Mesenchymal stem cell (in vitro differentiated cells and primary cell): ENCODE results near the gene JAG1.

ENCODE experiments used
- DNase-seq: peaks from one replicate; pipeline ENCODE4 v3.0.0-alpha.2; 2013
- H2AFZ ChIP-seq: one replicate; pipeline ENCODE4 v1.6.1; 2013; ENCODE audit warnings: low read depth, mild to moderate bottlenecking, control low read depth, inconsistent platforms, low read length, moderate library complexity
- H2AK5ac ChIP-seq: 2 replicates; pipeline ENCODE4 v1.6.1; 2013; ENCODE audit warnings: low read length, moderate library complexity, mild to moderate bottlenecking, inconsistent platforms; ENCODE audit not compliant: severe bottlenecking
- H2BK120ac ChIP-seq: one replicate; pipeline ENCODE4 v1.6.1; 2013; ENCODE audit warnings: low read depth, mild to moderate bottlenecking, inconsistent platforms, low read length, moderate library complexity
- H2BK12ac ChIP-seq, 2 experiments: one replicate each; pipeline ENCODE4 v1.6.1; 2013; ENCODE audit warnings: inconsistent platforms in 2 of 2, low read length in 2 of 2, mild to moderate bottlenecking in 2 of 2, moderate library complexity in 2 of 2, control low read depth in 1 of 2
- H2BK15ac ChIP-seq: one replicate; pipeline ENCODE4 v1.6.1; 2013; ENCODE audit warnings: mild to moderate bottlenecking, low read depth, inconsistent platforms; ENCODE audit not compliant: poor library complexity, severe bottlenecking
- H2BK5ac ChIP-seq: 2 replicates; pipeline ENCODE4 v1.6.1; 2013; ENCODE audit warnings: low read depth, mild to moderate bottlenecking, low read length, control low read depth, inconsistent platforms; ENCODE audit not compliant: poor library complexity, severe bottlenecking
- H3K14ac ChIP-seq, 2 experiments: one replicate each; pipeline ENCODE4 v1.6.1; 2013; ENCODE audit warnings: inconsistent platforms in 2 of 2, low read length in 2 of 2, control low read depth in 1 of 2, mild to moderate bottlenecking in 1 of 2, moderate library complexity in 1 of 2
- H3K18ac ChIP-seq, 2 experiments: one replicate each; pipeline ENCODE4 v1.6.1; 2013; ENCODE audit warnings: inconsistent platforms in 2 of 2, low read length in 2 of 2, control low read depth in 1 of 2, low read depth in 1 of 2, mild to moderate bottlenecking in 1 of 2
- H3K23ac ChIP-seq, 2 experiments: one replicate each; pipeline ENCODE4 v1.6.1; 2013; ENCODE audit warnings: inconsistent platforms in 2 of 2, low read length in 2 of 2, mild to moderate bottlenecking in 2 of 2, moderate library complexity in 2 of 2, control low read depth in 1 of 2
- H3K27ac ChIP-seq: 2 replicates; pipeline ENCODE4 v1.5.1; 2013; ENCODE audit warnings: mild to moderate bottlenecking, moderate library complexity, low read length, control low read depth, inconsistent platforms; ENCODE audit not compliant: poor library complexity, severe bottlenecking
- H3K27me3 ChIP-seq, 2 experiments: 2 replicates each; pipeline versions ENCODE4 v1.6.1 to v1.7.0; 2013; ENCODE audit warnings: low read length in 2 of 2, mild to moderate bottlenecking in 2 of 2, moderate library complexity in 2 of 2, control low read depth in 1 of 2, inconsistent platforms in 1 of 2; ENCODE audit not compliant: control insufficient read depth in 1 of 2, insufficient read depth in 1 of 2
- H3K36me3 ChIP-seq, 2 experiments: 2 replicates each; pipeline versions ENCODE4 v1.6.1 to v1.7.0; 2013; ENCODE audit warnings: low read length in 2 of 2, control low read depth in 1 of 2, inconsistent platforms in 1 of 2, low read depth in 1 of 2, mild to moderate bottlenecking in 1 of 2; ENCODE audit not compliant: insufficient read depth in 2 of 2, control insufficient read depth in 1 of 2
- H3K4ac ChIP-seq, 2 experiments: one replicate each; pipeline ENCODE4 v1.6.1; 2013; ENCODE audit warnings: inconsistent platforms in 2 of 2, low read length in 2 of 2, mild to moderate bottlenecking in 2 of 2, moderate library complexity in 2 of 2, control low read depth in 1 of 2, low read depth in 1 of 2
- H3K4me1 ChIP-seq: 2 replicates; pipeline ENCODE4 v1.6.1; 2013; ENCODE audit warnings: low read depth, low read length, control low read depth; ENCODE audit not compliant: control insufficient read depth, insufficient read depth
- H3K4me2 ChIP-seq: 2 replicates; pipeline ENCODE4 v1.6.1; 2013; ENCODE audit warnings: low read length, mild to moderate bottlenecking, inconsistent platforms; ENCODE audit not compliant: poor library complexity, severe bottlenecking
- H3K4me3 ChIP-seq, 2 experiments: 2 replicates each; pipeline versions ENCODE4 v1.5.1 to v1.7.0; 2013; ENCODE audit warnings: low read length in 2 of 2, mild to moderate bottlenecking in 2 of 2, control low read depth in 1 of 2, low read depth in 1 of 2; ENCODE audit not compliant: insufficient read depth in 1 of 2
- H3K79me1 ChIP-seq: replicated peaks from 2 replicates; pipeline ENCODE4 v1.6.1; 2013; ENCODE audit warnings: mild to moderate bottlenecking, control low read depth, low read length, inconsistent platforms; ENCODE audit not compliant: poor library complexity, severe bottlenecking
- H3K9ac ChIP-seq: 2 replicates; pipeline ENCODE4 v1.7.0; 2013; ENCODE audit warnings: mild to moderate bottlenecking, low read length, moderate library complexity
- H3K9me3 ChIP-seq: 2 replicates; pipeline ENCODE4 v1.7.0; 2013; ENCODE audit warnings: mild to moderate bottlenecking, low read length; ENCODE audit not compliant: control insufficient read depth
- H4K8ac ChIP-seq: one replicate; pipeline ENCODE4 v1.6.1; 2013; ENCODE audit warnings: inconsistent platforms, mild to moderate bottlenecking, low read length, moderate library complexity
- H4K91ac ChIP-seq: one replicate; pipeline ENCODE4 v1.6.1; 2013; ENCODE audit warnings: mild to moderate bottlenecking, low read length, inconsistent platforms
- WGBS: methylation state at CpG from one replicate; pipeline ENCODE4 v1.1.7; 2013; ENCODE audit warnings: mixed read lengths; 5-methylcytosine and 5-hydroxymethylcytosine counted together

JAG1 gene

DNA sequence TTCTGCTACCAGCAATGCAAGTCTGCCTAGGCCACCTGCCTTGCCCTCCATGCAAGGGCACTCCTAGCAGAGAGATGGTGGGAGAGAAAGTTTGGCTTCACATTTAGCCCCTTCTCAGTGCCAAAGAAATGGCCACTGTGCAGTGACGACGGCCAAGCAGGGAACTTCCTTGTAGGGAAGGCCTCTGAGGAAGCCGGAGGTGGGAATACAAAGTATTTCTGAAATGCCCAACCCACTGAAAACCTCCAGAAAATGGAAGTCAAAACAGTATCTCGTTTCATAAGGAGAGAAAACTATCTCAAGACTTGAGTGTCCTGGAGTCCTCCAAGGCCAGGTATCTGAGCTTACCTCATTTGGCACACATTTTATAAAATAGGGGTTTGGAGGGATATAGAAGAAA lies 42.7 kb downstream of the JAG1 start:
- H3K9me3 ChIP-seq: no peaks in the 10 kb centered on the region
- no peak overlapping the region for H2BK120ac ChIP-seq
- H3K9ac ChIP-seq: no peak overlapping the region
- DNase-seq: no peak
- H4K8ac ChIP-seq: no peak overlapping the region
- H2BK12ac ChIP-seq: no peak overlapping the region
- H3K27me3 ChIP-seq: no peaks in the 10 kb centered on the region
- H3K23ac ChIP-seq: no peak overlapping the region
- WGBS: 100% methylated on average over 4 of the region's 4 CpGs
- peaks cover 0 to 5% of the 10 kb centered on the region in 2 experiments for H3K36me3 ChIP-seq
- H3K4me2 ChIP-seq: no peak overlapping the region
- no peak overlapping the region for H2BK15ac ChIP-seq
- no peak overlapping the region for H2BK5ac ChIP-seq
- peaks cover 15% of the 10 kb centered on the region for H3K4me1 ChIP-seq
- no peak overlapping the region for H3K4me3 ChIP-seq
- H4K91ac ChIP-seq: no peak overlapping the region
- no peak overlapping the region for H3K27ac ChIP-seq
- no peaks in the 10 kb centered on the region for H3K79me1 ChIP-seq
- H3K14ac ChIP-seq: no peak overlapping the region
- H2AK5ac ChIP-seq: no peak overlapping the region
- H3K4ac ChIP-seq: no peak overlapping the region
- no peak overlapping the region for H3K18ac ChIP-seq
- no peak overlapping the region for H2AFZ ChIP-seq

DNA sequence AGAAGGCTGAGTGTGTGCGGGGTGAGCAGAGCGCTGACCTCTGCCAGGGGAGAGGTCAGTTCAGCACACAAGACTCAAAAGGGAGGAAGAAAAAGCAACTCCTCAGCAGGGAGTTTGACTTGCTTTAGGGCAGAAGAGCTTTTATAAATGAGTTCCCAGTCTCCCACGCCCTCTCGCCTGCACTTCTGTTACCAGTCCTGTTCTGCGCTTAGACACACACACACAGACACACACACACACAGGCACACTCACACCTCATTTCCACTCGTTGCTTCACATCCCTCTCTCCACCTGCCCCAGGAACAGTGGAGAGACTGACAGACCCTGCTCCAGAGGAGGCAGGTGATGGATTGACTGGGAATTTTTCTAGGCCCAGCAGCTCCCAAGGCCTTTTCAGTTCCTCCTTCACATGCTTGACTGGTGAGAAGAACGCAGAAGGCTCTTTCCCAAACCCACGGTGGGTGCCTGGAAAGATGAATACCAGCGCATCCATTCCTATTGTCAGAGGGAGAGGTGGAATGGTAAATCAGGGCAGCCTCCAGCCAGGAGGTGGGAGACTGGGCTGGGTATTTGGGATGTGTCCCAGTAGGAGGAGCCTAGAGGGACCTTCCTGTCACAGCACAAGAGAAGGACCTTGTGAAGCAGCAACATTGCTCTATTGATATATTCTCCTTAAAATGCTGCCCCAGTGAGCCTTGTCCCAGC lies 43.7 kb downstream of the JAG1 start:
- Histone ChIP-seq H3K27me3 (no peaks in the 10 kb centered on the region), H3K4me1 (peaks cover 15% of the 10 kb centered on the region), H2AFZ (no peak overlapping the region), H3K79me1 (no peaks in the 10 kb centered on the region), H2BK15ac (no peak overlapping the region), H3K18ac (no peak overlapping the region), H3K23ac (no peak overlapping the region), H2AK5ac (no peak overlapping the region), H3K9ac (no peak overlapping the region), H2BK120ac (no peak overlapping the region), H3K4me3 (no peak overlapping the region), H3K27ac (no peak overlapping the region), H3K9me3 (no peaks in the 10 kb centered on the region), H2BK12ac (no peak overlapping the region), H3K4me2 (no peak overlapping the region), H3K4ac (no peak overlapping the region), H2BK5ac (no peak overlapping the region), H4K91ac (peak overlapping the region; percentile 67), H4K8ac (no peak overlapping the region), H3K36me3 (peaks cover 0 to 5% of the 10 kb centered on the region in 2 experiments), H3K14ac (no peak overlapping the region)
- 81% methylated on average over 9 of the region's 9 CpGs for WGBS
- no peak for DNase-seq

DNA sequence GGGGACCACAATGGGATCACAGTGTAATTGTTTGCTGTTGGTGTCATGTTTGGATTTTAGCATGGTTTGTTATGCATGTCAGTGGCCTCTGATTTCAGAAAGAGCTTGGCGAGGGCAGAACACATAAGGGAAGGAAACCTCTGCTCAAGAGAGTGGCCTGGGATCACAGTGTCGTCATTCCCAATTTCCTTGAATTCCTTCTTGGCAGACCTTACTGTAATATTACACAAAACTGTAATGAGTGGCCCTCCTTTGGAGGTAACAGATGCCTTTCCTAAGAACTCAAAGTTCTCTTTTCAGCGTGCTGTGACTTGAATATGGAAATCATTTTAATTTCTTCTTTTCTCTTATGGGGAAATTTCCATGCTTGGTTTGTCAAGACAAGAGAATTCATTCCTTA lies 46.9 kb downstream of the JAG1 start:
- no peak for DNase-seq
- Histone ChIP-seq H2BK12ac (no peak overlapping the region), H2BK5ac (no peak overlapping the region), H2AK5ac (no peak overlapping the region), H3K4me3 (no peak overlapping the region), H3K79me1 (peaks cover 2% of the 10 kb centered on the region), H3K4ac (no peak overlapping the region), H3K14ac (no peak overlapping the region), H3K9me3 (no peaks in the 10 kb centered on the region), H3K18ac (no peak overlapping the region), H2BK15ac (no peak overlapping the region), H4K91ac (no peak overlapping the region), H3K4me1 (peaks cover 7% of the 10 kb centered on the region), H3K27ac (no peak overlapping the region), H3K27me3 (no peaks in the 10 kb centered on the region), H3K4me2 (no peak overlapping the region), H3K23ac (no peak overlapping the region), H2AFZ (no peak overlapping the region), H4K8ac (no peak overlapping the region), H3K9ac (no peak overlapping the region), H3K36me3 (peaks cover 0 to 10% of the 10 kb centered on the region in 2 experiments), H2BK120ac (no peak overlapping the region)
- WGBS: 92% methylated on average over 2 of the region's 3 CpGs

DNA sequence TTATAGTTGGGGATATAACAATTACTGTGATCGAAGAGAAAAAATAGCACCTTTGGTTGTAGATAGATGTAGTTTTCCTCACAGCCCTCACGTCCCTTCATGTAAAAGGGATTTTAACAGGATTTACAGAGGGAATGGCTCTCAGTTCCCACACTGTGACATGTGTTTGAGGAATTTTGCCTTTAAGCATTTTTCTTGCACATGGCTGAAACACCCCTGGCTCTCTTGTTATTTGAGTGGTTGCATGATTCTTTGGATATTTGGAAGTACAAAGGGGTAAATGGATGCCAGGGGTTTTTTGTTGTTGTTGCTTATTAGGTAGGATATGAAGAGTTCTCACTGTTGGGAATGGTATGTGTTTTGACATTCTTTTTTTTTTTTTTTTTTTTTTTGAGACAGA lies 48.2 kb downstream of the JAG1 start:
- no peak for DNase-seq
- H3K9ac ChIP-seq: no peak overlapping the region
- no peak overlapping the region for H3K18ac ChIP-seq
- no peak overlapping the region for H2BK15ac ChIP-seq
- H4K8ac ChIP-seq: no peak overlapping the region
- H3K14ac ChIP-seq: no peak overlapping the region
- H2BK12ac ChIP-seq: no peak overlapping the region
- 99% methylated on average over 2 of the region's 2 CpGs for WGBS
- H3K4me3 ChIP-seq: no peak overlapping the region
- peaks cover 9% of the 10 kb centered on the region for H3K4me1 ChIP-seq
- H3K4ac ChIP-seq: no peak overlapping the region
- H3K23ac ChIP-seq: no peak overlapping the region
- H4K91ac ChIP-seq: no peak overlapping the region
- H2BK120ac ChIP-seq: no peak overlapping the region
- H3K9me3 ChIP-seq: no peaks in the 10 kb centered on the region
- H2BK5ac ChIP-seq: no peak overlapping the region
- H3K27me3 ChIP-seq: no peaks in the 10 kb centered on the region
- H3K4me2 ChIP-seq: no peak overlapping the region
- H2AFZ ChIP-seq: no peak overlapping the region
- H3K79me1 ChIP-seq: peaks cover 2% of the 10 kb centered on the region
- peaks cover 0 to 10% of the 10 kb centered on the region in 2 experiments for H3K36me3 ChIP-seq
- H3K27ac ChIP-seq: no peak overlapping the region
- H2AK5ac ChIP-seq: no peak overlapping the region
